AG04450 (cell line): ENCODE measurements around the gene ULK1. TPM values are rescaled to one million over a fixed set of nuclear protein-coding genes. Genes with fewer than 3 reads are reported as not detected.
"Not testable (repeated sequence)": the region's sequence is repeated elsewhere in the genome, so short reads cannot be mapped to it uniquely, and the experiment has no call there.

ENCODE experiments used
- CTCF ChIA-PET: fragments of 300-600, 350-600 bp; formaldehyde crosslinking; extraction: SDS; loops from one replicate; lab custom pipeline; 2022; ENCODE audit warnings: antibody characterized with exemption, inconsistent platforms; lab: Charles Lee
- POLR2A ChIA-PET: fragments of 350-600 bp; formaldehyde crosslinking; extraction: SDS; loops from one replicate; lab custom pipeline; 2021; ENCODE audit warnings: antibody characterized with exemption, inconsistent platforms; lab: Yijun Ruan, JAX
- DNase-seq: peaks from one replicate; pipeline ENCODE4 v3.0.0-alpha.2; 2011; ENCODE audit warnings: low read depth, low spot score
- H3K27ac ChIP-seq: one replicate; pipeline ENCODE4 v1.5.1; 2012; ENCODE audit warnings: low read depth, low read length, control low read depth
- H3K27me3 ChIP-seq: one replicate; pipeline ENCODE4 v1.6.0; 2012; ENCODE audit warnings: low read length; ENCODE audit not compliant: control insufficient read depth, insufficient read depth
- H3K4me3 ChIP-seq: 2 replicates; pipeline ENCODE4 v1.5.1; 2011; ENCODE audit warnings: mild to moderate bottlenecking, low read depth, low read length, control low read depth
- H3K9me3 ChIP-seq: 2 replicates; pipeline ENCODE4 v1.5.1; 2012; ENCODE audit warnings: low read length; ENCODE audit not compliant: control insufficient read depth, insufficient read depth
- polyA plus RNA-seq: library from polyadenylated mRNA; depleted of rRNA; stranded (reverse); fragments of >200 nt; gene quantifications from 2 replicates; pipeline ENCODE4 v1.2.3, GENCODE V29; 2011
- TF ChIP-seq, protein P1 (sequence below): IDR thresholded peaks from 2 replicates; pipeline ENCODE4 v1.5.1; 2011; ENCODE audit warnings: low read depth, low read length, control low read depth, inconsistent platforms

Gene ULK1
- polyA plus RNA-seq, 1 experiment, result 4.6 TPM

DNA sequence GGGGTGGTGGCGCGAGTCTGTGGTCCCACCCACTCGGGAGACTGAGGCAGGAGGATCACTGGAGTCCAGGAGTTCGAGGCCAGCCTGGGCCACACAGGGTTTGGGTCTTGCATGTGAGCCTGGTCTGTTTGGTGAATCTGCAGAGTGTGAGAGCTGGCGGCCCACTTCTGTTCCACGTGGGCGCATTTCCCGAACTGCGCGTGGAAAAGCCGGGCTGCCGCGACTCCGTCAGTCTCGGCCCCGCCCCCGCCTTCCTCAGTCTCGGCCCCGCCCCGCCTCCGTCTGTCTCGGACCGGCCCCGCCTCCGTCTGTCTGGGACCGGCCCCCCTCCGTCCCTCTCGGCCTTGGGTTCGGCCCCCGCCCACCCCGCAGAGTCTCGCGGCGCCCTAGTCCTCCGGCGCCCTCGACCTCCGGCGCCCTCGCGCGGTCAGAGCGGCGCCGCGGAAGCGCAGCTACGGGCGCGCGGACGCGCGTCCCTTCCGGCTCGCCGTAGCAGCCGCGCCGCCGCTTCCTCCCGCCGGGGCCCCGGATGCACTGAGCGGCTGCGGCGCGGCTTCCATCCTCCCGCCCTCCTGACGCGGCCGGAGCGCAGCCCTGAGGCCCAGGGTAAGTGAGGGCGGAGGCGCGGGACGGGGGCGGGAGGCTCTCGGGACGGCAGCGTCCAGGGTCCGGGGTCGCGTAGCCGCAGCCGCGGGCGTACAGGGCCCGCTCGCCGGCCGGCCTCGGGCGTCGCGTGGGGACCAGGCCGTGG lies 55.2 kb downstream of the ULK1 start, which contains the start of gene EP400:
EP400 (plus strand) TSS at position 512 of the 751 bp plus-strand sequence. CDS start 10,678 bp downstream, outside the sequence.
- peak within 1 kb of the TSS; percentile 81 for H3K4me3 ChIP-seq
- H3K27ac ChIP-seq, result no peak within 1 kb of the TSS
- TF ChIP-seq, protein P1, sequence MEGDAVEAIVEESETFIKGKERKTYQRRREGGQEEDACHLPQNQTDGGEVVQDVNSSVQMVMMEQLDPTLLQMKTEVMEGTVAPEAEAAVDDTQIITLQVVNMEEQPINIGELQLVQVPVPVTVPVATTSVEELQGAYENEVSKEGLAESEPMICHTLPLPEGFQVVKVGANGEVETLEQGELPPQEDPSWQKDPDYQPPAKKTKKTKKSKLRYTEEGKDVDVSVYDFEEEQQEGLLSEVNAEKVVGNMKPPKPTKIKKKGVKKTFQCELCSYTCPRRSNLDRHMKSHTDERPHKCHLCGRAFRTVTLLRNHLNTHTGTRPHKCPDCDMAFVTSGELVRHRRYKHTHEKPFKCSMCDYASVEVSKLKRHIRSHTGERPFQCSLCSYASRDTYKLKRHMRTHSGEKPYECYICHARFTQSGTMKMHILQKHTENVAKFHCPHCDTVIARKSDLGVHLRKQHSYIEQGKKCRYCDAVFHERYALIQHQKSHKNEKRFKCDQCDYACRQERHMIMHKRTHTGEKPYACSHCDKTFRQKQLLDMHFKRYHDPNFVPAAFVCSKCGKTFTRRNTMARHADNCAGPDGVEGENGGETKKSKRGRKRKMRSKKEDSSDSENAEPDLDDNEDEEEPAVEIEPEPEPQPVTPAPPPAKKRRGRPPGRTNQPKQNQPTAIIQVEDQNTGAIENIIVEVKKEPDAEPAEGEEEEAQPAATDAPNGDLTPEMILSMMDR, result no peak
- POLR2A ChIA-PET, result interaction anchor here (1.0 kb wide), 1 partner anchor 20 kb away, joined by 3 read pairs; no protein-coding TSS in a partner anchor
- no peaks in the 10 kb centered on the region for H3K27me3 ChIP-seq
- H3K9me3 ChIP-seq, result no peaks in the 10 kb centered on the region; the same call in 1 of the 2 replicates
- CTCF ChIA-PET, result interaction anchor here (0.6 to 0.9 kb wide), 2 partner anchors 88 to 153 kb away, joined by 3 read pairs; no protein-coding TSS in a partner anchor
- peak; percentile 71 for DNase-seq

DNA sequence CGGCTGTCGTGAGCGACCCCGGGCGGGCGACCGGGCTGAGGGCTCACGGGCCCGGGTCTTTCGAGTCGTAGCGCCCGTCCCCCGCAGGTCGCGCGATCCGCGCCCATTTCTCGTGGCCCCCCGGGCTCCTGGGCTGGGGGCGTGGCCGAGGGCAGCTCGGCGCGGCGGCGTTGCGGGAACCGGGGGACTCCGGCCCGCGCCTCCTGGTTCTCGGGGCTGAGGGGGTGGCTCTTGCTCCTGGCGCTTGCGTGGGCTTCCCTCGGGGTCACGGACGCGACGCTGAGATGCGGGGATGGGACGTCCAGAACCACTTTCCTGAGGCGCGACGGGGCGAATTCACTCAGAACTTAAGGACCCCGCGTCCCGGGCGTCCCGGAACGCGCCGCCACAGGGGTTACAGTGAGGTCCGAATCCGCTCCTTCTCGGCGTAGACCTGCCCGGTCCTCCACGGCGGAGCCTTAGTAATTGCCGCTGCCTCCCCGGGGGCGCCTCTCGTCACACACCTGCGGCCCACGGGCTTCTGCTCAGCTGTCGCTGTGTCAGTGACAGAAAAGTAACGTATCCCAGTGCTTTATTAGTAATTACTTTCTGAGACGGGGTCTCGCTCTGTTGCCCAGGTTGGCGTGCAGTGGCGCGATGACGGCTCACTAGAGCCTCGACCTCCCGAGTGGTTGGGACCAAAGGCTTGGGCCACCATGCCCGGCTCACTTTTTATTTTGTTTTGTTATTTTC lies 55.9 kb downstream of the ULK1 start:
- Histone ChIP-seq H3K4me3 (peak overlapping the region; percentile 81), H3K27me3 (no peaks in the 10 kb centered on the region), H3K27ac (no peak overlapping the region), H3K9me3 (no peaks in the 10 kb centered on the region; the same call in 1 of the 2 replicates)
- POLR2A ChIA-PET, result interaction anchor here (1.0 kb wide), 1 partner anchor 20 kb away, joined by 3 read pairs; no protein-coding TSS in a partner anchor
- CTCF ChIA-PET, result interaction anchor here (0.5 to 0.6 kb wide), 2 partner anchors 89 kb away, joined by 3 read pairs; no protein-coding TSS in a partner anchor
- TF ChIP-seq, protein P1, result no peak
- no peak for DNase-seq

- H3K27me3 ChIP-seq, H3K27ac ChIP-seq, POLR2A ChIA-PET, H3K4me3 ChIP-seq, DNase-seq, CTCF ChIA-PET, H3K9me3 ChIP-seq: not testable (repeated sequence)
These were observed 59.4 kb downstream of the ULK1 start for GRCh38 chr12:131953810-131954209.

- H3K27ac ChIP-seq, POLR2A ChIA-PET, H3K9me3 ChIP-seq, DNase-seq, H3K4me3 ChIP-seq, CTCF ChIA-PET, H3K27me3 ChIP-seq: not testable (repeated sequence)
These were observed 60.0 kb downstream of the ULK1 start for GRCh38 chr12:131954460-131954859.

DNA sequence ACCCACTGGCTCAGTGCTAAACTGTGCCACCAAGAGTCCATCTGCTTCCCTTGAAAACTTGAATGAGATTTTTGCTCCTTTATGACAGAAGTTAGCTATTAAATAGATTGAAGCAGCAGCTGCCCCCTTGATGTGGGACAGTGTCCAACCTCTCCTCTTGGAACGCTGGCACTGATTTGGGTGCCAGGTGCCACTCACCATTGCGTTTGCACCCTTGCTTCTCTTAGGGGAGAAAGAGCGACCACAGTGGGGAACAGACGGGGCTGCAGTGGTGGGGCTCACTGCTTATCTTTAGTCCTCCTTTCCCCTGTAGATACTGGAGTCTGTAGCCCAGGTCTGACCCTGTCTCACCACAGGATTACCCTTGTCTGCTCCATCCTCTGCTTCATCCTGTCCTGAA lies 64.7 kb downstream of the ULK1 start:
- H3K4me3 ChIP-seq, result no peak overlapping the region
- no peak for DNase-seq
- H3K27me3 ChIP-seq, result no peaks in the 10 kb centered on the region
- H3K9me3 ChIP-seq, result no peaks in the 10 kb centered on the region
- H3K27ac ChIP-seq, result no peak overlapping the region
- CTCF ChIA-PET, result no interaction called here
- TF ChIP-seq, protein P1, result no peak
- POLR2A ChIA-PET, result no interaction called here
